ENCODE results near the gene SMARCAD1.
"Not testable (repeated sequence)": the region's sequence is repeated elsewhere in the genome, so short reads cannot be mapped to it uniquely, and the experiment has no call there.

The SMARCAD1 gene

GRCh38 chr4:94284889-94285288 lies 77.2 kb downstream of the SMARCAD1 start:
- TF ChIP-seq CTCF (IDR thresholded peaks at IDR 0.05; ENCODE audit: control insufficient read depth, extremely low read depth, insufficient read depth): no peak
- DNase-seq (ENCODE audit: low read depth): no peak
- no peak overlapping the region for H3K4me3 ChIP-seq (ENCODE audit: low read depth, low read length)

GRCh38 chr4:94285666-94286065 lies 78.0 kb downstream of the SMARCAD1 start:
- no peak overlapping the region for H3K4me3 ChIP-seq (ENCODE audit: low read depth, low read length)
- no peak for DNase-seq (ENCODE audit: low read depth)
- no peak for TF ChIP-seq CTCF (IDR thresholded peaks at IDR 0.05; ENCODE audit: control insufficient read depth, extremely low read depth, insufficient read depth)

- no peak for DNase-seq (ENCODE audit: low read depth)
- H3K4me3 ChIP-seq (ENCODE audit: low read depth, low read length): no peak overlapping the region
- no peak for TF ChIP-seq CTCF (IDR thresholded peaks at IDR 0.05; ENCODE audit: control insufficient read depth, extremely low read depth, insufficient read depth)
These were observed 82.6 kb downstream of the SMARCAD1 start for GRCh38 chr4:94290245-94290644.

GRCh38 chr4:94293981-94294380 lies 86.3 kb downstream of the SMARCAD1 start:
- DNase-seq (ENCODE audit: low read depth): not testable (repeated sequence)

GRCh38 chr4:94295473-94295872 lies 87.8 kb downstream of the SMARCAD1 start:
- not testable (repeated sequence) for DNase-seq (ENCODE audit: low read depth); H3K4me3 ChIP-seq (ENCODE audit: low read depth, low read length)

More at GRCh38 chr4:94293981-94294380, 86.3 kb downstream of the SMARCAD1 start:
- H3K4me3 ChIP-seq (ENCODE audit: low read depth, low read length): not testable (repeated sequence)

GRCh38 chr4:94298725-94299252 lies 91.1 kb downstream of the SMARCAD1 start:
- no peak for TF ChIP-seq CTCF (IDR thresholded peaks at IDR 0.05; ENCODE audit: control insufficient read depth, extremely low read depth, insufficient read depth)
- H3K4me3 ChIP-seq (ENCODE audit: low read depth, low read length): no peak overlapping the region
- DNase-seq (ENCODE audit: low read depth): peak; percentile 53

- TF ChIP-seq CTCF (IDR thresholded peaks at IDR 0.05; ENCODE audit: control insufficient read depth, extremely low read depth, insufficient read depth): no peak
- DNase-seq (ENCODE audit: low read depth): no peak
These were observed 94.5 kb downstream of the SMARCAD1 start for GRCh38 chr4:94302191-94302590.

GRCh38 chr4:94304365-94304971 lies 96.8 kb downstream of the SMARCAD1 start:
- TF ChIP-seq CTCF (IDR thresholded peaks at IDR 0.05; ENCODE audit: control insufficient read depth, extremely low read depth, insufficient read depth): peak; percentile 75

More at GRCh38 chr4:94302191-94302590, 94.5 kb downstream of the SMARCAD1 start:
- H3K4me3 ChIP-seq (ENCODE audit: low read depth, low read length): no peak overlapping the region

More at GRCh38 chr4:94304365-94304971, 96.8 kb downstream of the SMARCAD1 start:
- peak; percentile 40 for DNase-seq (ENCODE audit: low read depth)
- no peak overlapping the region for H3K4me3 ChIP-seq (ENCODE audit: low read depth, low read length)
